ENCODE results near the gene DYNC1I1. TPM values are rescaled to one million over a fixed set of nuclear protein-coding genes. Genes with fewer than 3 reads are reported as not detected.
A peak's percentile ranks its signal among the peaks of the same experiment; 100 is the strongest.

DYNC1I1 gene
- total RNA-seq, 3 donors from 2014 or later, result 0.41 to 42.6 (median 1.5) TPM

GRCh38 chr7:95881597-95881996 lies 109.2 kb downstream of the DYNC1I1 start:
- DNase-seq (no peak), ATAC-seq (no peak)
- Histone ChIP-seq H3K36me3 (ENCODE audit: low read depth) (no peaks in the 10 kb centered on the region), H3K4me1 (ENCODE audit: low read depth) (no peaks in the 10 kb centered on the region), H3K4me3 (no peak overlapping the region), H3K9me3 (no peaks in the 10 kb centered on the region)
- intact Hi-C loops (cut with DNase I, micrococcal nuclease), result no loop called here
- no peak for TF ChIP-seq CTCF (IDR thresholded peaks at IDR 0.05)

- DNase-seq, result no peak
- Histone ChIP-seq H3K4me3 (no peak overlapping the region), H3K36me3 (ENCODE audit: low read depth) (no peaks in the 10 kb centered on the region), H3K9me3 (no peaks in the 10 kb centered on the region), H3K4me1 (ENCODE audit: low read depth) (no peaks in the 10 kb centered on the region)
- intact Hi-C loops (cut with DNase I, micrococcal nuclease), result no loop called here
- no peak for TF ChIP-seq CTCF (IDR thresholded peaks at IDR 0.05)
- ATAC-seq, result no peak
Observed at GRCh38 chr7:95883217-95883616, 110.9 kb downstream of the DYNC1I1 start.

GRCh38 chr7:95886501-95887090 lies 114.2 kb downstream of the DYNC1I1 start:
- no peak for TF ChIP-seq CTCF (IDR thresholded peaks at IDR 0.05)
- ATAC-seq, result peak; percentile 47
- intact Hi-C loops (cut with DNase I, micrococcal nuclease), result no loop called here
- H3K4me3 ChIP-seq, result no peak overlapping the region
- no peaks in the 10 kb centered on the region for H3K4me1 ChIP-seq (ENCODE audit: low read depth)
- no peaks in the 10 kb centered on the region for H3K36me3 ChIP-seq (ENCODE audit: low read depth)
- DNase-seq, result no peak
- no peaks in the 10 kb centered on the region for H3K9me3 ChIP-seq

- no peak for DNase-seq
- Histone ChIP-seq H3K9me3 (no peaks in the 10 kb centered on the region), H3K4me3 (no peak overlapping the region), H3K36me3 (ENCODE audit: low read depth) (no peaks in the 10 kb centered on the region), H3K4me1 (ENCODE audit: low read depth) (no peaks in the 10 kb centered on the region)
- ATAC-seq, result no peak
- no peak for TF ChIP-seq CTCF (IDR thresholded peaks at IDR 0.05)
- intact Hi-C loops (cut with DNase I, micrococcal nuclease), result no loop called here
Observed at GRCh38 chr7:95893484-95893883, 121.1 kb downstream of the DYNC1I1 start.

GRCh38 chr7:95897557-95898251 lies 125.3 kb downstream of the DYNC1I1 start:
- ATAC-seq (no peak), DNase-seq (no peak)
- H3K9me3 ChIP-seq, result no peaks in the 10 kb centered on the region
- no peaks in the 10 kb centered on the region for H3K4me1 ChIP-seq (ENCODE audit: low read depth)
- H3K36me3 ChIP-seq (ENCODE audit: low read depth), result no peaks in the 10 kb centered on the region
- intact Hi-C loops (cut with DNase I, micrococcal nuclease), result no loop called here
- no peak overlapping the region for H3K4me3 ChIP-seq
- TF ChIP-seq CTCF (IDR thresholded peaks at IDR 0.05), result no peak

Measured in mucosa of descending colon (tissue), 3 donors.